Neural cell (in vitro differentiated cells): ENCODE results near the gene C22orf23. TPM values are rescaled to one million over a fixed set of nuclear protein-coding genes. Genes with fewer than 3 reads are reported as not detected.

Experiments
- H2AFZ ChIP-seq: fragments of 200-600, 300-800 bp; sonication (generic), shearing (Covaris generic); 2 replicates; pipeline ENCODE4 v1.6.0; 2014; ENCODE audit warnings: low read depth, mild to moderate bottlenecking, antibody characterized with exemption, low read length, moderate library complexity
- H3F3A ChIP-seq: fragments of 200-600 bp; shearing (Covaris generic); 2 replicates; pipeline ENCODE4 v1.6.1; 2016; ENCODE audit warnings: mild to moderate bottlenecking, moderate library complexity, mixed read lengths, antibody characterized with exemption, low read length; ENCODE audit not compliant: insufficient read depth, poor library complexity, severe bottlenecking
- H3K27ac ChIP-seq: fragments of 200-600, 300-800 bp; sonication (generic), shearing (Covaris generic); 2 replicates; pipeline ENCODE4 v1.5.1; 2014; ENCODE audit warnings: mild to moderate bottlenecking, low read length, moderate library complexity
- H3K27me3 ChIP-seq: fragments of 300-800, 200-600 bp; sonication (generic), shearing (Covaris generic); 2 replicates; pipeline ENCODE4 v1.6.0; 2014; ENCODE audit warnings: mild to moderate bottlenecking, low read depth, low read length, moderate library complexity; ENCODE audit not compliant: insufficient read depth
- H3K36me3 ChIP-seq: fragments of 300-800, 200-600 bp; sonication (generic), shearing (Covaris generic); 2 replicates; pipeline ENCODE4 v1.5.1; 2014; ENCODE audit warnings: mild to moderate bottlenecking, antibody characterized with exemption, low read length, moderate library complexity; ENCODE audit not compliant: insufficient read depth
- H3K4me2 ChIP-seq: fragments of 300-800, 200-600 bp; sonication (generic), shearing (Covaris generic); 2 replicates; pipeline ENCODE4 v1.6.0; 2014; ENCODE audit warnings: mild to moderate bottlenecking, low read length
- H3K4me3 ChIP-seq: fragments of 300-800, 200-600 bp; sonication (generic), shearing (Covaris generic); 2 replicates; pipeline ENCODE4 v1.5.1; 2014; ENCODE audit warnings: mild to moderate bottlenecking, low read length, moderate library complexity
- H3K79me2 ChIP-seq: fragments of 200-600 bp; shearing (Covaris generic); replicated peaks from 2 replicates; pipeline ENCODE4 v1.6.0; 2014; ENCODE audit warnings: mild to moderate bottlenecking, low read length, moderate library complexity; ENCODE audit not compliant: insufficient read depth
- H3K9ac ChIP-seq: fragments of 300-800, 200-600 bp; sonication (generic), shearing (Covaris generic); 2 replicates; pipeline ENCODE4 v1.6.1; 2016; ENCODE audit warnings: mild to moderate bottlenecking, low read length, mixed read lengths
- H3K9me2 ChIP-seq: fragments of 200-600 bp; shearing (Covaris generic); 2 replicates; pipeline ENCODE4 v1.6.1; 2016; ENCODE audit warnings: mild to moderate bottlenecking, low read length, mixed read lengths; ENCODE audit not compliant: insufficient read depth
- H3K9me3 ChIP-seq: fragments of 200-600, 300-800 bp; sonication (generic), shearing (Covaris generic); 2 replicates; pipeline ENCODE4 v1.6.1; 2016; ENCODE audit warnings: mild to moderate bottlenecking, mixed run types, low read length, moderate library complexity, mixed read lengths
- H4K20me1 ChIP-seq: fragments of 200-600 bp; shearing (Covaris generic); 2 replicates; pipeline ENCODE4 v1.6.1; 2016; ENCODE audit warnings: mild to moderate bottlenecking, mixed run types; ENCODE audit not compliant: insufficient read depth
- CTCF ChIP-seq: fragments of 450-650 bp; IDR thresholded peaks from 2 replicates; pipeline ENCODE4 v1.5.1; 2014; ENCODE audit warnings: antibody characterized with exemption, mild to moderate bottlenecking, moderate library complexity; ENCODE audit not compliant: poor library complexity, severe bottlenecking
- EP300 ChIP-seq: fragments of 450-650 bp; conservative IDR thresholded peaks from 2 replicates; pipeline ENCODE4 v1.6.1; 2014; ENCODE audit warnings: antibody characterized with exemption, mild to moderate bottlenecking, moderate library complexity; ENCODE audit not compliant: poor library complexity, severe bottlenecking
- EZH2 ChIP-seq: fragments of 200-600, 300-800 bp; shearing (Covaris generic), sonication (generic); IDR thresholded peaks from 2 replicates; pipeline ENCODE4 v1.6.1; 2014; ENCODE audit warnings: antibody characterized with exemption, low read length, borderline replicate concordance, mild to moderate bottlenecking; ENCODE audit not compliant: insufficient read depth, poor library complexity, severe bottlenecking
- MXI1 ChIP-seq: fragments of 450-650 bp; conservative IDR thresholded peaks from 2 replicates; pipeline ENCODE4 v1.6.1; 2014; ENCODE audit warnings: antibody characterized with exemption, mild to moderate bottlenecking; ENCODE audit not compliant: poor library complexity, severe bottlenecking
- POLR2AphosphoS5 ChIP-seq: IDR thresholded peaks from 2 replicates; pipeline ENCODE4 v1.6.1; 2012
- RAD21 ChIP-seq: fragments of 450-650 bp; conservative IDR thresholded peaks from 2 replicates; pipeline ENCODE4 v1.6.1; 2014; ENCODE audit warnings: antibody characterized with exemption, mild to moderate bottlenecking, moderate library complexity
- REST ChIP-seq: IDR thresholded peaks from 2 replicates; pipeline ENCODE4 v1.6.1; 2012; ENCODE audit warnings: borderline replicate concordance
- SMC3 ChIP-seq: fragments of 450-650 bp; conservative IDR thresholded peaks from 2 replicates; pipeline ENCODE4 v1.6.1; 2014; ENCODE audit warnings: antibody characterized with exemption, mild to moderate bottlenecking, moderate library complexity; ENCODE audit not compliant: poor library complexity
- TAF1 ChIP-seq: IDR thresholded peaks from 2 replicates; pipeline ENCODE4 v1.6.1; 2012; ENCODE audit warnings: low read depth
- polyA plus RNA-seq: library from polyadenylated mRNA; depleted of rRNA; stranded (reverse); fragments of >200 nt; gene quantifications from 2 replicates; pipeline ENCODE4 v1.2.3, GENCODE V29; 2014

The C22orf23 gene
- polyA plus RNA-seq, 1 donor from 2014 or later = 1.3 TPM

GRCh38 chr22:37931893-37932389 is 21.5 kb downstream of the C22orf23 start:
- H3K4me2 ChIP-seq = no peak overlapping the region
- H4K20me1 ChIP-seq = no peaks in the 10 kb centered on the region
- no peaks in the 10 kb centered on the region for H3F3A ChIP-seq
- no peaks in the 10 kb centered on the region for H3K9me2 ChIP-seq
- H3K4me3 ChIP-seq = no peak overlapping the region
- no peak overlapping the region for H3K27ac ChIP-seq
- no peaks in the 10 kb centered on the region for H3K27me3 ChIP-seq
- H2AFZ ChIP-seq = no peak overlapping the region
- H3K9me3 ChIP-seq = no peaks in the 10 kb centered on the region
- H3K36me3 ChIP-seq = no peaks in the 10 kb centered on the region
- no peaks in the 10 kb centered on the region for H3K79me2 ChIP-seq
- no peak overlapping the region for H3K9ac ChIP-seq
- TF ChIP-seq TAF1 = no peak
- TF ChIP-seq MXI1 = no peak
- no peak for TF ChIP-seq RAD21
- TF ChIP-seq EP300 = no peak
- TF ChIP-seq EZH2 = no peak
- no peak for TF ChIP-seq CTCF
- no peak for TF ChIP-seq POLR2AphosphoS5
- no peak for TF ChIP-seq REST
- no peak for TF ChIP-seq SMC3

GRCh38 chr22:37930952-37931440 is 22.4 kb downstream of the C22orf23 start:
- Histone ChIP-seq H4K20me1 (no peaks in the 10 kb centered on the region), H3K9ac (no peak overlapping the region), H3K36me3 (no peaks in the 10 kb centered on the region), H3K27ac (no peak overlapping the region), H3K4me2 (no peak overlapping the region), H3K79me2 (no peaks in the 10 kb centered on the region), H3K27me3 (no peaks in the 10 kb centered on the region), H3K4me3 (no peak overlapping the region), H2AFZ (no peak overlapping the region), H3F3A (no peaks in the 10 kb centered on the region), H3K9me3 (no peaks in the 10 kb centered on the region), H3K9me2 (no peaks in the 10 kb centered on the region)
- no peak for TF ChIP-seq MXI1
- no peak for TF ChIP-seq POLR2AphosphoS5
- no peak for TF ChIP-seq SMC3
- TF ChIP-seq EZH2 = no peak
- no peak for TF ChIP-seq EP300
